NCI-H146 treated with DMSO at 0.1 percent for 48 hours (cell line): ENCODE results near the gene POU5F1.
"Not testable (repeated sequence)": the region's sequence is repeated elsewhere in the genome, so short reads cannot be mapped to it uniquely, and the experiment has no call there.

Source experiments
- DNase-seq: peaks from one replicate; lab custom pipeline; 2025; ENCODE audit not compliant: unreplicated experiment; lab: John Stamatoyannopoulos, UW

The POU5F1 gene

GRCh38 chr6:31169123-31169857, 1.2 kb downstream of the POU5F1 start:
- DNase-seq, result no peak

DNA sequence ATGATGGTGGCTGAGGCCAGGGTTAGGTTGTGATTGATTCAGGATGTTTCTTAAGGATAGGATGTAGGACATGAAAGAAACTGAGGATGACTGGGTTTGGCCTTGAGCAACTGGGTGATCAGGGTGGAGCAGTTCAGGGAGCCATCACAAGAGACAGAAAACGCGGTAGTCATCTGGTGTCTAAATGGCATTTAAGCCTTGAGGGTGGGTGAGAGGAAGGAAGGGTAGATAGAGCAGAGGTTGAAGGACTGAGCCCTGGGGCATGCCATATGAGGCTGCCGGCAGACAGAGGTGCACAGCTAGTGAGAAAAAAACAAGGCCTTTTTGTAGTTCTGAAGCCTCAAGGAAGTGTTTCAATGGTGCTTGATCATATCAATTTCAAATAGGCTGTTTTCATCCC, 1.9 kb downstream of the POU5F1 start:
- no peak for DNase-seq

- DNase-seq, result no peak
Observed at GRCh38 chr6:31165986-31166385, 4.5 kb downstream of the POU5F1 start.

DNA sequence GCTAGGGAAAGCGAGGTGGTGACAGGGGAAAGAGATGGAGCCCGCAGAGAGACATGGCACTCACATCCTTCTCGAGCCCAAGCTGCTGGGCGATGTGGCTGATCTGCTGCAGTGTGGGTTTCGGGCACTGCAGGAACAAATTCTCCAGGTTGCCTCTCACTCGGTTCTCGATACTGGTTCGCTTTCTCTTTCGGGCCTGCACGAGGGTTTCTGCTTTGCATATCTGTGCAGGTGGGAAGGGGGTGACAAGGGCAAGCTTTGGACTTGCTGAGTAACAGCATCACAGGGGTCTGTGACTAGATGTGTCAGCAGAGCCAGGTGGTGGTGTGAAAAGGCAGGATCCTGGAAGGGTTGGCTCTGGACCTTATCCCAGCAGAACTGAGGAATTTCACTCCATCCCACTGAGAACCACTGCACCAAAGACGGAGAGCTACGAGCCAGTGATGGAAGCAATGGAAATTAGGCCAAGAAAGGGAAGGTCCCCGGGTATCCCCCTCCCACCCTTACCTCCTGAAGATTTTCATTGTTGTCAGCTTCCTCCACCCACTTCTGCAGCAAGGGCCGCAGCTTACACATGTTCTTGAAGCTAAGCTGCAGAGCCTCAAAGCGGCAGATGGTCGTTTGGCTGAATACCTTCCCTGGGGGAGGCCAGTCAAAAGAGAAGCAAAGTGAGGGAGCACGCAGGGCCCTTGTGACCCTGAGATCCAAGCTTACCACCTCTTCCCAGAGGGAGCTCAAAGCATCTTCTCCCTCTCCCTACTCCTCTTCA, 5.2 kb downstream of the POU5F1 start:
- DNase-seq, result not testable (repeated sequence)

- not testable (repeated sequence) for DNase-seq
Observed at GRCh38 chr6:31164475-31165063, 5.9 kb downstream of the POU5F1 start.

- no peak for DNase-seq
Observed at GRCh38 chr6:31163922-31164321, 6.6 kb downstream of the POU5F1 start.

DNA sequence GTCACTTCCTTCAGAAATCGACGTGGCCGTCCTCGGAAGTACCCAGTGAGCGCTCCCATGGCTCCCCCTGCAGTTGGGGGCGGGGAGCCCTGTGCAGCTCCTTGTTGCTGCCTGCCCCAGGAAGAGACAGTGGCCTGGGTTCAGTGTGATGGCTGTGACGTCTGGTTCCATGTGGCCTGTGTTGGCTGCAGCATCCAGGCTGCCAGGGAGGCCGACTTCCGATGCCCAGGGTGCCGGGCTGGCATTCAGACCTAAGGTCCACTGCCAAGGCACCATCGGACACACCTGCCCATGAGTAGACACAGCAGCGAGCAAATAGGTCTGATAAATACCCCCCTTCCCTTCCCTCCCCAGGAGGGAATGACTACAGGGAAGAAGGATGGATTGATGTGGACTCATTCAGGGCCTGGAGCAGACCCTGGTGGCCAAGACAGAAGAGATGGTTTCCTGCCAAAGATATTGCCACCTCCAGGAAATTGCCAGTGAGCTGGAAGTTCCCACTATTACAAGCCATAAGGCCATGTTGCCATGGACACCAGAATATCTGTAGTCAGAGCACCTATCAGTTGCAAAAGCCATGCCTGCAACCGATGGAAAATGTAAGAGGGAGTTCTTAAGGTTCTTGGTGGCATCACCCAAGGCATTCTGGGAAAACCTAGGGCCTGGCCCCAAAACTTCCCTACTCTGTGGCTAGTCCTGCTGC, 7.9 kb downstream of the POU5F1 start:
- DNase-seq, result no peak

GRCh38 chr6:31161216-31162126, 9.0 kb downstream of the POU5F1 start:
- no peak for DNase-seq

GRCh38 chr6:31158863-31159855, 11.3 kb downstream of the POU5F1 start:
- peak; percentile 10 for DNase-seq

- peak; percentile 96 for DNase-seq
Observed at GRCh38 chr6:31158140-31158862, 12.2 kb downstream of the POU5F1 start, which contains the start of gene TCF19. TSS of gene TCF19 (plus strand) at chr6:31158589. CDS start at chr6:31159470, 881 bp downstream.

- peak; percentile 36 for DNase-seq
Observed at GRCh38 chr6:31157513-31158139, 12.9 kb downstream of the POU5F1 start, which contains the start of gene CCHCR1. TSS of gene CCHCR1 (minus strand) at chr6:31157802. CDS start at chr6:31157600, 202 bp downstream.

GRCh38 chr6:31156641-31157040, 13.8 kb downstream of the POU5F1 start:
- DNase-seq, result no peak

DNA sequence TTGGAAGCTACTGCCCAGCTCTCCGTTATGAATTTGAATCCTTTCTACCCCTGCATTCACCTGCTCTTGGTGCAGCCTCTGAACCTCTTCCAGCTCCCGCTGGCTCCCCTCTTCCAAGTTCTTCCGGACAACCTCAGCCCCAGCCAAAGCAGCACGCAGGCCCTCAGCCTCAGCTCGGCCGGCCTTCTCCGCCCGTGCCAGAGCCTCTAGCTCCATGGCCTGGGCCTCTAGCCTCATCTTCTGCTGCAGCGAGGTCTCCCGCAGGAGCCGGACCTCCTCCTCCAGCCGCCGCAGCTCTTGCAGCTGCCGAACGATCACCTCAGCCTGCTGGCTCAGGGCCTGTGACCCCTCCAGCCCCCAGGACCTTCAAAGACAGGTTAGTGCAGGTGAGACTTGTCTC, 16.0 kb downstream of the POU5F1 start:
- no peak for DNase-seq

DNA sequence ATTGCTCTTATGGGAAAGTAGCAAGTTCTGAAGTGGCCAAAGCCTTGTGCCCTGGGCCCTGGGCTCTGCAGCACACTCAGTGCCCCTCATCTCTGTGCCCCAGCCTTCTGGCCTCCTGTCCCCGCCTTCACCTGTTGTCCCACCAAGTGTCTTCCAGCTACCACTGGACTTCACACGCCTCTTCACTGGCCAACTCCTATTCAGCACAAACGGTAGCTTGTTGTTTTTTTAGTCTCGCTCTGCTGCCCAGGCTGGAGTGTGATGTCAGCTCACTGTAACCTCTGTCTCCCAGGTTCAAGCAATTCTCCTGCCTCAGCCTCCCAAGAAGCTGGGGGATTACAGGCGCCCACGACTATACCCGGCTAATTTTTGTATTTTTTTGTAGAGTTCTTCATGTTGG, 17.7 kb downstream of the POU5F1 start:
- no peak for DNase-seq

DNA sequence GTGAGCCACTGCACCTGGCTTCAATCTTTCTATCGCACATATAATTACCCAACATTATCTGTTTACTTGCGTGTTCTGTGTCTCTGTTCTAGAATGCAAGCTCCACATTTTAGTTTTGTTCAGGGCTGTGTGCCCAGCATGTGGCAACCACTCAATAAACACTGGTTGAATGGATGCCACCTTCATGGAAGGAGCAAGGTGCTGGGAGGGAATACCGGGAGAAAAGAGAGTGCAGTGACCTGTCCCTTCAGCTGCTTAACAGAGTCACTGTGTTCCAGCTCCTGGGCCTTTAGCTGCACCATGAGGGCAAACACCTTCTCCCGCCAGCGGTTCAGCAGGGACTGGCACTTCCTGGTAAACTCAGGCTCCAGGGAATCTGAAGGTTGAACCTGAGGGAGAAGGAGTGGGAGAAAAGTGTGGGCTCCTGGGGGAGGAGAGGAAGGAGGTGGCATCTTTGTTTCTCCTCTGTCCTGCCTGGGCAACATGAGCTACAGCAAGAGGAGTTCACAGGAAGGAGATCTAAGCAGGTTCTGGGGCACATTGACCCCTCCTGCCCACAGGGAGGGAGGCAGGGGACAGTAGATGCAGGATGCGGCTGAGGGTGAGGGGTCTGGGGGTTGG, 20.5 kb downstream of the POU5F1 start:
- DNase-seq, result no peak

- no peak for DNase-seq
Observed at GRCh38 chr6:31145386-31145785, 25.1 kb downstream of the POU5F1 start.

DNA sequence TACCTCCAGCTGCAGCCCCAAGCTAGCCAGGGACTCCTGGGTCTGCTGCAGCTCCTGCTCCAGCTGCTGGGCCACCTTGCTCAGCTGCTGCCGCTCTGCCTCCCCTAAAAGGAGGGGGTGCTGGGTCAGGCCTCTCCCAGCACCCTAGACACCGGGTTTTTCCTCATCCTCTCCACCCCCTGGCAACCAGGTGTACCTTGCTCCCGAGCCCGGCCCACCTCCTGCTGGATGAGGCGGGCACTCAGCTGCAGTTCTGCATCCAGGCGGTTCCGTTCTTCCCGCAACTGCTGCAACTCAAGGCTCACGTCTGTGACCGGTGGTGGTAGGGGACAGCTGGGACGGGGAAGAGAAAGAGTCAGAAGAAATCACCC, 25.5 kb downstream of the POU5F1 start:
- DNase-seq, result no peak
